ENCODE results near the gene TCL1A. TPM values are rescaled to one million over a fixed set of nuclear protein-coding genes. Genes with fewer than 3 reads are reported as not detected.

The TCL1A gene
- total RNA-seq, 1 experiment from 2014 or later, result 1.1 TPM

GRCh38 chr14:95711476-95712176 lies 2.3 kb downstream of the TCL1A start (continued):
- TF ChIP-seq MLX (CRISPR knock-in tag; IDR thresholded peaks at IDR 0.05) (no peak), HMGA2 (CRISPR knock-in tag; IDR thresholded peaks at IDR 0.05) (no peak), MAX (CRISPR knock-in tag; IDR thresholded peaks at IDR 0.05) (no peak)

- ChIA-PET CTCF (interaction anchor here (1.1 kb wide), 1 partner anchor 9 kb away, joined by 3 read pairs; no protein-coding TSS in a partner anchor), POLR2A (no interaction called here)
- TF ChIP-seq PRDM15 (CRISPR knock-in tag; IDR thresholded peaks at IDR 0.05) (no peak), TEAD1 (CRISPR knock-in tag; IDR thresholded peaks at IDR 0.05) (no peak), TP53 (CRISPR knock-in tag; IDR thresholded peaks at IDR 0.05) (no peak), FOXJ3 (CRISPR knock-in tag; IDR thresholded peaks at IDR 0.05; ENCODE audit: borderline replicate concordance) (no peak), PREB (CRISPR knock-in tag; IDR thresholded peaks at IDR 0.05; ENCODE audit: borderline replicate concordance) (no peak), ZNF396 (CRISPR knock-in tag; IDR thresholded peaks at IDR 0.05; ENCODE audit: borderline replicate concordance) (no peak), ZMAT4 (CRISPR knock-in tag; IDR thresholded peaks at IDR 0.05) (no peak), ZNF317 (CRISPR knock-in tag; IDR thresholded peaks at IDR 0.05; ENCODE audit: borderline replicate concordance, low read depth) (no peak), FOXK1 (CRISPR knock-in tag; IDR thresholded peaks at IDR 0.05) (no peak), ELF4 (CRISPR knock-in tag; IDR thresholded peaks at IDR 0.05; ENCODE audit: low read depth) (no peak), MLX (CRISPR knock-in tag; IDR thresholded peaks at IDR 0.05) (no peak), KAT7 (CRISPR knock-in tag; IDR thresholded peaks at IDR 0.05; ENCODE audit: borderline replicate concordance) (no peak), ATF3 (CRISPR knock-in tag; conservative IDR thresholded peaks at IDR 0.05) (no peak), CDX4 (CRISPR knock-in tag; IDR thresholded peaks at IDR 0.05; ENCODE audit: borderline replicate concordance) (no peak), MXD4 (CRISPR knock-in tag; IDR thresholded peaks at IDR 0.05; ENCODE audit: borderline replicate concordance) (no peak), HMGXB4 (CRISPR knock-in tag; IDR thresholded peaks at IDR 0.05) (no peak)
- peaks cover 26% of the 10 kb centered on the region for H3K4me1 Mint-ChIP-seq
- H3K4me3 Mint-ChIP-seq, result no peak overlapping the region
- H3K27me3 Mint-ChIP-seq (ENCODE audit: low read depth), result peaks cover 79% of the 10 kb centered on the region
- H3K36me3 Mint-ChIP-seq, result no peaks in the 10 kb centered on the region
- H3K9me3 Mint-ChIP-seq, result no peaks in the 10 kb centered on the region
- ATAC-seq (no peak), DNase-seq (ENCODE audit: low spot score) (no peak)
- no peak overlapping the region for H3K27ac Mint-ChIP-seq
Measured at GRCh38 chr14:95710106-95710505, 3.8 kb downstream of the TCL1A start.

All from WTC11 (cell line).